GM12878 (cell line): Measurements from ENCODE around the gene MAGI1.

Experiments
- BHLHE40 ChIP-seq, 2 experiments: fragments of 450-650 bp in 1 of 2; IDR thresholded peaks; 2 replicates each; pipeline ENCODE4 v1.6.1; 2011 to 2017; ENCODE audit warnings: low read depth in 2 of 2, borderline replicate concordance in 1 of 2, improper control_type of control experiment in 1 of 2, low read length in 1 of 2, mild to moderate bottlenecking in 1 of 2
- CEBPB ChIP-seq, 2 experiments: fragments of 150-350 bp in 1 of 2; IDR thresholded peaks; 2 replicates each; pipeline ENCODE4 v1.6.1; 2012 to 2014; ENCODE audit warnings: low read depth in 2 of 2, low read length in 2 of 2, borderline replicate concordance in 1 of 2, inconsistent platforms in 1 of 2
- CREB1 ChIP-seq: IDR thresholded peaks from 2 replicates; pipeline ENCODE4 v1.6.1; 2012; ENCODE audit warnings: low read depth, mild to moderate bottlenecking, inconsistent platforms
- CTCF ChIP-seq, 3 experiments: IDR thresholded peaks in 2 of 3; conservative IDR thresholded peaks in 1 of 3; 2 replicates each; pipeline ENCODE4 v1.5.1; 2011; ENCODE audit warnings: low read depth in 3 of 3, low read length in 3 of 3, mild to moderate bottlenecking in 3 of 3, control low read depth in 2 of 3, moderate library complexity in 2 of 3, inconsistent platforms in 1 of 3, mixed read lengths in 1 of 3; ENCODE audit not compliant: control insufficient read depth in 2 of 3, insufficient read depth in 1 of 3; ENCODE audit errors: extremely low read depth in 1 of 3
- ESRRA ChIP-seq: IDR thresholded peaks from 2 replicates; pipeline ENCODE4 v1.6.1; 2012; ENCODE audit warnings: mild to moderate bottlenecking, low read length, improper control_type of control experiment
- HDGF ChIP-seq: fragments of 450-650 bp; IDR thresholded peaks from 2 replicates; pipeline ENCODE4 v1.6.1; 2016; ENCODE audit warnings: antibody characterized with exemption
- KDM1A ChIP-seq: fragments of 200-600 bp; sonication (generic); IDR thresholded peaks from 2 replicates; pipeline ENCODE4 v1.6.1; 2016; ENCODE audit warnings: borderline replicate concordance
- POLR2AphosphoS5 ChIP-seq: IDR thresholded peaks from 2 replicates; pipeline ENCODE4 v1.6.1; 2011; ENCODE audit warnings: mild to moderate bottlenecking, low read length, inconsistent platforms
- SUZ12 ChIP-seq: fragments of 200-600 bp; sonication (generic); IDR thresholded peaks from one replicate; pipeline ENCODE4 v1.6.1; 2018; ENCODE audit warnings: antibody characterized with exemption, mild to moderate bottlenecking; ENCODE audit not compliant: unreplicated experiment
- YY1 ChIP-seq: IDR thresholded peaks from 2 replicates; pipeline ENCODE4 v1.6.1; 2011; ENCODE audit warnings: low read depth, mild to moderate bottlenecking, low read length
- TF ChIP-seq, protein P1 (sequence below): IDR thresholded peaks from 2 replicates; pipeline ENCODE4 v1.6.1; 2011; ENCODE audit warnings: low read depth, low read length, improper control_type of control experiment, borderline replicate concordance

DNA sequence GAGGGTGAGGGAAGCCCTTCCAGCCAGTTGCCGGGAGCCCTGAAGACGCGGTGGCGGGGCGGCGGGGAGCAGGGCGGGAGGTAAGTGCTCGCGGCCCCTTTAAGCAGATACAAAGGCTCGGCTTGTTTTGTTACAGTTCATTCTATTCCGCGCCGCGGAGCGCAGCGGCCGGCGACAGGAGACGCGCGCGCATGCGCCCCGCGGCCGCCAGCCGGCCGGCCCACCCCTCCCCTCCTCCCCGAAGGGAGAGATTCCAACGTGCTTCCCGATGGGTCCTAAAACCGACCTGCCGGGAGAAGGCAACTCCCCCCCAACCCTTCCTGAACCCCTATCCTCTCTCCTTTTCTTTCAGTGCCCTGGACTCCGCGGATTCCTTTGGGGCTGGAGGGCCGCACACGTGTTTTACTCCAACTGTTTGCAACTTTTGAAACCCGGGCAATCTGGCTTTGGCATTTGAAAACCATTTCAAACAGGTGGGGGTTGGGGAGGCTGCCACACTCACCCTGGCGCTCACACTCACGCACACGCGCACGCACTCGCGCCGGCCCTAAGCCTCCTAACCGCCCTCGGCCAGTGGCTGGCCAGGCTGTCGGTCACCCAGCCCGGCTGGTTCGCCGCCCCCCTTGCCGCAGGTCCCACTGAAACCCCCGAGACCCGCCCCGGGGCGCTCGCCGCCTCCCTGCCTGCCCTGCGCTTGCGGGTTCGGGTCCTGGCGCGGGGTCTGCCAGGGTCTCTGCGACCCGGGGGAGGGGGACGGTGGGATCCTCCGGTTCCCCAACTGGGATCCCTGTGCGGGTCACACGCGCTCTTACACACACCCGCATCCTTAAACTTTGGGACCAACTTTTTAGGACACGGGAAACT is at the start of gene MAGI1:
- TF ChIP-seq CREB1: no peak
- no peak for TF ChIP-seq CTCF (IDR thresholded peaks at IDR 0.05 in 2 of 3, conservative IDR thresholded peaks at IDR 0.05 in 1 of 3; ENCODE audit: control insufficient read depth in 2 of 3, extremely low read depth in 1 of 3, insufficient read depth in 1 of 3, low read depth in 3 of 3, low read length in 3 of 3)
- no peak for TF ChIP-seq POLR2AphosphoS5
- no peak for TF ChIP-seq KDM1A
- TF ChIP-seq YY1: no peak
- TF ChIP-seq HDGF: no peak
- TF ChIP-seq SUZ12: no peak
- TF ChIP-seq CEBPB (IDR thresholded peaks at IDR 0.05; ENCODE audit: borderline replicate concordance in 1 of 2, low read depth in 2 of 2, low read length in 2 of 2): no peak
- TF ChIP-seq ESRRA: no peak
- TF ChIP-seq BHLHE40 (IDR thresholded peaks at IDR 0.05; ENCODE audit: borderline replicate concordance in 1 of 2, low read depth in 2 of 2, low read length in 1 of 2): no peak
- TF ChIP-seq, protein P1, sequence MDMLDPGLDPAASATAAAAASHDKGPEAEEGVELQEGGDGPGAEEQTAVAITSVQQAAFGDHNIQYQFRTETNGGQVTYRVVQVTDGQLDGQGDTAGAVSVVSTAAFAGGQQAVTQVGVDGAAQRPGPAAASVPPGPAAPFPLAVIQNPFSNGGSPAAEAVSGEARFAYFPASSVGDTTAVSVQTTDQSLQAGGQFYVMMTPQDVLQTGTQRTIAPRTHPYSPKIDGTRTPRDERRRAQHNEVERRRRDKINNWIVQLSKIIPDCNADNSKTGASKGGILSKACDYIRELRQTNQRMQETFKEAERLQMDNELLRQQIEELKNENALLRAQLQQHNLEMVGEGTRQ: no peak
